Uterus (tissue), 4 donors: ENCODE measurements around the gene IL5RA. TPM values are rescaled to one million over a fixed set of nuclear protein-coding genes. Genes with fewer than 3 reads are reported as not detected.

Experiments
- DNase-seq, 2 donors: peaks; one replicate each; pipeline ENCODE4 v3.0.0-alpha.2; 2019 to 2020
- H3K27ac ChIP-seq, 2 donors: fragments of 200-600 bp; sonication (generic); 1 replicate in 1 of 2; 2 replicates in 1 of 2; pipeline ENCODE4 v1.5.1; 2016 to 2018
- H3K27me3 ChIP-seq, 2 donors: fragments of 200-600 bp; sonication (generic); one replicate each; pipeline ENCODE4 v1.5.1; 2018 to 2019; ENCODE audit warnings: control low read depth in 1 of 2
- H3K36me3 ChIP-seq, 2 donors: fragments of 200-600 bp; sonication (generic); one replicate each; pipeline ENCODE4 v1.5.1; 2019; ENCODE audit warnings: control low read depth in 1 of 2
- H3K4me1 ChIP-seq, 2 donors: fragments of 200-600 bp; sonication (generic); one replicate each; pipeline ENCODE4 v1.5.1; 2018 to 2019; ENCODE audit warnings: control low read depth in 1 of 2
- H3K4me3 ChIP-seq, 2 donors: fragments of 200-600 bp; sonication (generic); 1 replicate in 1 of 2; 2 replicates in 1 of 2; pipeline ENCODE4 v1.5.1; 2018 to 2019; ENCODE audit warnings: mild to moderate bottlenecking in 1 of 2
- H3K9me3 ChIP-seq, 2 donors: fragments of 200-600 bp; sonication (generic); one replicate each; pipeline ENCODE4 v1.5.1; 2019; ENCODE audit warnings: control low read depth in 1 of 2
- CTCF ChIP-seq, 4 experiments: fragments of 200-600 bp in 2 of 4; fragments of 450-650 bp in 2 of 4; sonication (generic) in 2 of 4; IDR thresholded peaks; one replicate each; pipeline ENCODE4 v1.5.1; 2016 to 2019; ENCODE audit warnings: antibody characterized with exemption in 4 of 4, mild to moderate bottlenecking in 2 of 4, moderate library complexity in 1 of 4
- POLR2A ChIP-seq, 2 donors: fragments of 450-650 bp; IDR thresholded peaks; one replicate each; pipeline ENCODE4 v1.6.1; 2016; ENCODE audit warnings: antibody characterized with exemption in 2 of 2, mild to moderate bottlenecking in 1 of 2, moderate library complexity in 1 of 2
- intact Hi-C: fragments of 100-400 bp; cut with DNase I; formaldehyde crosslinking; loops from one replicate; pipeline ENCODE4 v1.15.1; 2023; ENCODE audit warnings: low total_unique reads
- total RNA-seq, 4 donors: library from RNA; depleted of rRNA in 3 of 4; stranded (reverse); fragments of >200 nt in 3 of 4; gene quantifications; one replicate each; pipeline versions ENCODE4 v1.1.0 to v1.2.4, GENCODE V29; 2014 to 2023
- donor health status: DM: yes; HTN: yes; CAD: no.

Gene IL5RA
- total RNA-seq, 4 donors from 2014 or later, result under 0.01 to 3.6 (median 0.64) TPM; not detected in 1

- no peak overlapping the region for H3K27ac ChIP-seq
- H3K4me3 ChIP-seq, result no peak overlapping the region
- H3K9me3 ChIP-seq, result no peaks in the 10 kb centered on the region
- H3K36me3 ChIP-seq, result no peaks in the 10 kb centered on the region
- TF ChIP-seq CTCF (IDR thresholded peaks at IDR 0.05), result no peak
- TF ChIP-seq POLR2A (IDR thresholded peaks at IDR 0.05), result no peak
- no peaks in the 10 kb centered on the region for H3K4me1 ChIP-seq
- DNase-seq, result no peak
- H3K27me3 ChIP-seq, result no peaks in the 10 kb centered on the region
- intact Hi-C loops, result no loop called here
Measured at GRCh38 chr3:3145831-3146230, 35.7 kb upstream of the IL5RA start.

DNA sequence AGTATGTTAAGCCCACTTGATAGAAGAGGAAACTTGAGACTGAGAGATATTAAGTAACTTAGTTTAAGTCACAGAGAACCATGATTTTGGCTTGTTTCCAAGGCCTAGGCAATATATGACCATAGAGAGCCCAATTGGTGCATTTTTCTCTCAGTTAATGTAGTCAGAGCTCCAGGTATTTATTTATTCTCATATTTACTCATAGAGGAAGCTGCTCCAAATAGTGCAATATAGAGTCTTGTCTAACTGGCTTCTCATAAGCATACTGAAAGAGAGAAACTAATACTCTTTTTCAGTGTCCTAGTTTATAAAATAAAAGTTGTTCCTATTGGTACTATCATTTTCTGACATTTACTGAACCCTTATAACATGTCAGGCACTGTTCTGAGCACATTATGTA is 31.8 kb upstream of the IL5RA start:
- no peak for DNase-seq
- H3K9me3 ChIP-seq, result no peaks in the 10 kb centered on the region
- TF ChIP-seq POLR2A (IDR thresholded peaks at IDR 0.05), result no peak
- no peak for TF ChIP-seq CTCF (IDR thresholded peaks at IDR 0.05)
- H3K4me1 ChIP-seq, result no peaks in the 10 kb centered on the region
- no peaks in the 10 kb centered on the region for H3K36me3 ChIP-seq
- no peak overlapping the region for H3K4me3 ChIP-seq
- H3K27me3 ChIP-seq, result no peaks in the 10 kb centered on the region
- intact Hi-C loops, result no loop called here
- H3K27ac ChIP-seq, result no peak overlapping the region

DNA sequence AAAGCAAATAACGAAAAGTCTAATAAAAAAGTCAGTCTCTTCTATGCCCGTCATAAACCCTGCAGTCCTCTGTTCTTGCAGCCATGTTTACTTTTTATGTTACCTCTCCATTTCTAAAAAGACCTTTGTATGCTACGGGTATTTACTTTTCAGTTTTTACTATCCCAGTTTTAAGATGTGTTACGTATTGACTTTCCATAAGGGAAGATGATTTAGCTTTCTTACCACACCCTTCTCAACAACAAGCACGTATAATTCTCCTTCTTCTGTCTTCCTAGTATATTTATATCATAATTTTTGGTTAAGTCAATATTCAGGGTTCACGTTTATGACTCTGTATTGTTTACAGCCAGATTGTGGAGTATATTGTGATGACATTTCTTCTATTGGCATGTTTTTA is 27.4 kb upstream of the IL5RA start:
- H3K36me3 ChIP-seq, result peaks cover 0 to 3% of the 10 kb centered on the region in 2 donors
- DNase-seq, result no peak
- H3K27me3 ChIP-seq, result no peaks in the 10 kb centered on the region
- H3K9me3 ChIP-seq, result no peaks in the 10 kb centered on the region
- no peak overlapping the region for H3K4me3 ChIP-seq
- no peaks in the 10 kb centered on the region for H3K4me1 ChIP-seq
- H3K27ac ChIP-seq, result no peak overlapping the region
- intact Hi-C loops, result no loop called here
- no peak for TF ChIP-seq CTCF (IDR thresholded peaks at IDR 0.05)
- no peak for TF ChIP-seq POLR2A (IDR thresholded peaks at IDR 0.05)

- H3K27me3 ChIP-seq, result no peaks in the 10 kb centered on the region
- H3K4me3 ChIP-seq, result no peak overlapping the region
- no peaks in the 10 kb centered on the region for H3K9me3 ChIP-seq
- DNase-seq, result no peak
- H3K27ac ChIP-seq, result no peak overlapping the region
- peaks cover 0 to 3% of the 10 kb centered on the region in 2 donors for H3K36me3 ChIP-seq
- H3K4me1 ChIP-seq, result no peaks in the 10 kb centered on the region
- intact Hi-C loops, result no loop called here
- TF ChIP-seq CTCF (IDR thresholded peaks at IDR 0.05) (no peak), POLR2A (IDR thresholded peaks at IDR 0.05) (no peak)
Measured at GRCh38 chr3:3134750-3135448, 24.7 kb upstream of the IL5RA start.

DNA sequence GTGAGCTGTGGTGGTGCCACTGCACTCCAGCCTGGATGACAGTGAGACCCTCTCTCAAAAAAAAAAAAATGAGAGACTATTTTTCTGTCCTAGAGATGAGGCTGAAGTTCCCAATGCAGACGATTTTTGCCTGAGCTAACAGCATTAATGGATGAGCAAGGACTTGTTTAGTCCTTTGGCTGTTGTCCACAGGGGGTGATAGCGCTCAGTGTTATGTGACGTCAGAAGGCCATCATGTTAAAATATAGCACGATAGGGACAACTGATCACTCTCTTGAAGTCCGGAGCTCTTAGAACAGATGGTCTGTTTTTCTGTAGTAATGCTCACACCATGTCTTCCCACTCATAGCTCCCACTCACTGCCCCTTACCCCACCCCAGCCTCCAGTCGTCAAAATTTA is 23.3 kb upstream of the IL5RA start:
- no peak overlapping the region for H3K27ac ChIP-seq
- H3K4me3 ChIP-seq, result no peak overlapping the region
- peaks cover 0 to 3% of the 10 kb centered on the region in 2 donors for H3K36me3 ChIP-seq
- no peaks in the 10 kb centered on the region for H3K4me1 ChIP-seq
- no peaks in the 10 kb centered on the region for H3K9me3 ChIP-seq
- TF ChIP-seq POLR2A (IDR thresholded peaks at IDR 0.05) (no peak), CTCF (IDR thresholded peaks at IDR 0.05) (no peak)
- intact Hi-C loops, result no loop called here
- DNase-seq, result no peak
- no peaks in the 10 kb centered on the region for H3K27me3 ChIP-seq
